H1 (cell line): ENCODE data around the gene SH2B3.

Experiments
- E2F6 ChIP-seq: IDR thresholded peaks from 2 replicates; pipeline ENCODE4 v1.6.1; 2012; ENCODE audit warnings: inconsistent platforms
- EZH2 ChIP-seq: fragments of 200-600 bp; sonication (generic); IDR thresholded peaks from 2 replicates; pipeline ENCODE4 v1.7.1; 2012; ENCODE audit warnings: low read depth, mild to moderate bottlenecking, moderate library complexity, low read length, inconsistent platforms; ENCODE audit not compliant: severe bottlenecking
- HDAC2 ChIP-seq, 2 experiments: fragments of 300-600 bp in 1 of 2; sonication (generic) in 1 of 2; IDR thresholded peaks; 2 replicates each; pipeline ENCODE4 v1.6.1; 2011 to 2012; ENCODE audit warnings: low read depth in 2 of 2, low read length in 2 of 2, mild to moderate bottlenecking in 2 of 2, moderate library complexity in 2 of 2, borderline replicate concordance in 1 of 2, inconsistent platforms in 1 of 2
- POLR2A ChIP-seq, 2 experiments: IDR thresholded peaks; 1 replicate in 1 of 2; 2 replicates in 1 of 2; pipeline ENCODE4 v1.6.1; 2011; ENCODE audit warnings: low read depth in 2 of 2, low read length in 2 of 2, mild to moderate bottlenecking in 2 of 2; ENCODE audit errors: control extremely low read depth in 1 of 2
- POLR2AphosphoS5 ChIP-seq: IDR thresholded peaks from 2 replicates; pipeline ENCODE4 v1.6.1; 2011; ENCODE audit warnings: low read depth, low read length
- TBP ChIP-seq: IDR thresholded peaks from 2 replicates; pipeline ENCODE4 v1.6.1; 2011; ENCODE audit warnings: low read depth, low read length, improper control_type of control experiment

DNA sequence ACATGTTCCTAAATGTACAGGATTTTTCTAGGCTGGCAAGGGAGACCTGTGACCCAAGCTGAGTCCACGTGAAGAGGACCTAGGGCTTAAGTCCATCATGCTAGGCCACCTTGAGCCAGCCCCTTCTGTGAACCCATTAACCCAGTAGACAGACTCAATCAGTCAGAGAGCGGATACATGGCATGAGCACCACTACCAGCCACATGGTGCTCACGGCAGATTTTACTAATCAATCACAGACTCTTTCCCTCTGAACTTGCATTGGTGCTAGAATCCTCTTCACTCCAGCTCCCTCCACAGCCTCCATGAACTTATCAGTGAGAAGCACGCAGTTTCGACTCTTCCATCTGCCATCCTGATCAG is 45.8 kb upstream of the SH2B3 start:
- TF ChIP-seq EZH2 = no peak
- no peak for TF ChIP-seq TBP
- no peak for TF ChIP-seq E2F6
- no peak for TF ChIP-seq POLR2A (IDR thresholded peaks at IDR 0.05; ENCODE audit: control extremely low read depth in 1 of 2, low read depth in 2 of 2, low read length in 2 of 2)
- no peak for TF ChIP-seq HDAC2 (IDR thresholded peaks at IDR 0.05; ENCODE audit: borderline replicate concordance in 1 of 2, low read depth in 2 of 2, low read length in 2 of 2)
- TF ChIP-seq POLR2AphosphoS5 = no peak
